ENCODE data around the gene KANTR. TPM values are rescaled to one million over a fixed set of nuclear protein-coding genes. Genes with fewer than 3 reads are reported as not detected.

The KANTR gene
- total RNA-seq, 1 experiment from 2014 or later = 25.3 TPM

DNA sequence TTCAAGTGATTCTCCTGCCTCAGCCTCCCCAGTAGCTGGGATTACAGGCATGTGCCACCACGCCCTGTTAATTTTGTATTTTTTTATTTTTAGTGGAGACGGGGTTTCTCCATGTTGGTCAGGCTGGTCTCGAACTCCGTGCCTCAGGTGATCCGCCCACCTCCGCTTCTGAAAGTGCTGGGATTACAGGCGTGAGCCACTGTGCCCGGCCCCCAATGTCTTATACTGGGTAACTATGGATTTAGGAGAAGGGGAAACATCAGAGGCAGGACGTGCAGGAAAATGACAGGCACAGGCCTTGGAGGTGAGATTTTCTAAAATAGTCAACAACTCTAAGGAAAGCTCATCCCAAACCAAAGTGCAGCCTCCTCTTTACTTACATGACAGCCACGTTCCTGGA lies 22.9 kb upstream of the KANTR start:
- Histone ChIP-seq H2AFZ (no peak overlapping the region), H4K20me1 (ENCODE audit: insufficient read depth) (no peaks in the 10 kb centered on the region), H3K79me2 (ENCODE audit: low read depth) (no peaks in the 10 kb centered on the region), H3K36me3 (ENCODE audit: low read depth) (no peaks in the 10 kb centered on the region), H3K9me3 (ENCODE audit: insufficient read depth, low read depth) (no peaks in the 10 kb centered on the region), H3K9me2 (ENCODE audit: insufficient read depth) (no peaks in the 10 kb centered on the region), H3K27ac (no peak overlapping the region), H3K27me3 (ENCODE audit: insufficient read depth, low read depth) (no peaks in the 10 kb centered on the region), H3K4me2 (no peak overlapping the region), H3K4me1 (replicated peaks; ENCODE audit: insufficient read depth) (no peaks in the 10 kb centered on the region), H3F3A (ENCODE audit: insufficient read depth, low read depth) (no peaks in the 10 kb centered on the region), H3K4me3 (no peak overlapping the region)
- ChIA-PET CTCF (interaction anchor here (0.7 kb wide), 1 partner anchor 11 kb away, joined by 3 read pairs; the partner anchor contains the start of gene TSPYL2), POLR2A (ENCODE audit: unreplicated experiment) (no interaction called here)
- intact Hi-C loops (cut with micrococcal nuclease; ENCODE audit: unreplicated experiment) = loop anchor here (1.0 kb wide), 1 partner anchor 18 kb away; no protein-coding TSS in a partner anchor
- DNase-seq = no peak
- no peak for TF ChIP-seq EZH2 (IDR thresholded peaks at IDR 0.05; ENCODE audit: low read depth)
- no peak for TF ChIP-seq CTCF (conservative IDR thresholded peaks at IDR 0.05)
- BruUV-seq (replicated peaks) = no TSS peak

GRCh38 chrX:53071604-53072417 lies 22.1 kb upstream of the KANTR start:
- peak in 1 of 2 experiments; percentile 64 for DNase-seq
- Histone ChIP-seq H3K27me3 (ENCODE audit: insufficient read depth, low read depth) (no peaks in the 10 kb centered on the region), H3K4me3 (peak overlapping the region; percentile 49; the same call in 1 of the 2 replicates), H3K4me1 (replicated peaks; ENCODE audit: insufficient read depth) (no peaks in the 10 kb centered on the region), H2AFZ (peak overlapping the region; percentile 64; the same call in 1 of the 2 replicates), H3F3A (ENCODE audit: insufficient read depth, low read depth) (no peaks in the 10 kb centered on the region), H3K36me3 (ENCODE audit: low read depth) (no peaks in the 10 kb centered on the region), H3K9me2 (ENCODE audit: insufficient read depth) (no peaks in the 10 kb centered on the region), H3K9me3 (ENCODE audit: insufficient read depth, low read depth) (no peaks in the 10 kb centered on the region), H3K27ac (no peak overlapping the region), H4K20me1 (ENCODE audit: insufficient read depth) (no peaks in the 10 kb centered on the region), H3K79me2 (ENCODE audit: low read depth) (no peaks in the 10 kb centered on the region), H3K4me2 (peak overlapping the region; percentile 64)
- POLR2A ChIA-PET (ENCODE audit: unreplicated experiment) = interaction anchor here (0.7 kb wide), 1 partner anchor 193 kb away, joined by 11 read pairs; no protein-coding TSS in a partner anchor
- CTCF ChIA-PET = interaction anchor here (0.6 to 0.7 kb wide), 3 partner anchors 24 to 1005 kb away, joined by 3 to 4 read pairs (median 4); no protein-coding TSS in a partner anchor
- TF ChIP-seq CTCF (conservative IDR thresholded peaks at IDR 0.05) (peak; percentile 60), EZH2 (IDR thresholded peaks at IDR 0.05; ENCODE audit: low read depth) (no peak)
- BruUV-seq (replicated peaks) = no TSS peak
- intact Hi-C loops (cut with micrococcal nuclease; ENCODE audit: unreplicated experiment) = loop anchor here (1.0 kb wide), 1 partner anchor 17 kb away; no protein-coding TSS in a partner anchor

- POLR2A ChIA-PET (ENCODE audit: unreplicated experiment) = interaction anchor here (0.7 kb wide), 1 partner anchor 192 kb away, joined by 11 read pairs; no protein-coding TSS in a partner anchor
Observed at GRCh38 chrX:53072418-53073114, 21.4 kb upstream of the KANTR start.

More at GRCh38 chrX:53072418-53073114, 21.4 kb upstream of the KANTR start:
- Histone ChIP-seq H3K4me3 (peak overlapping the region; percentile 49; the same call in 1 of the 2 replicates), H3K9me2 (ENCODE audit: insufficient read depth) (no peaks in the 10 kb centered on the region), H3K79me2 (ENCODE audit: low read depth) (no peaks in the 10 kb centered on the region), H3K4me1 (replicated peaks; ENCODE audit: insufficient read depth) (no peaks in the 10 kb centered on the region), H3K27me3 (ENCODE audit: insufficient read depth, low read depth) (no peaks in the 10 kb centered on the region), H3K27ac (no peak overlapping the region), H4K20me1 (ENCODE audit: insufficient read depth) (no peaks in the 10 kb centered on the region), H2AFZ (0 out of 2 replicates have a peak overlapping the region, but pooled peaks have one; percentile 64), H3K4me2 (peak overlapping the region; percentile 64; the same call in 1 of the 2 replicates), H3F3A (ENCODE audit: insufficient read depth, low read depth) (no peaks in the 10 kb centered on the region), H3K9me3 (ENCODE audit: insufficient read depth, low read depth) (no peaks in the 10 kb centered on the region), H3K36me3 (ENCODE audit: low read depth) (no peaks in the 10 kb centered on the region)
- CTCF ChIA-PET = interaction anchor here (0.6 to 0.7 kb wide), 3 partner anchors 25 to 1005 kb away, joined by 3 to 4 read pairs (median 4); no protein-coding TSS in a partner anchor
- TF ChIP-seq EZH2 (IDR thresholded peaks at IDR 0.05; ENCODE audit: low read depth) (no peak), CTCF (conservative IDR thresholded peaks at IDR 0.05) (no peak)
- no peak for DNase-seq
- intact Hi-C loops (cut with micrococcal nuclease; ENCODE audit: unreplicated experiment) = no loop called here
- BruUV-seq (replicated peaks) = no TSS peak

Measured in PC-9 (cell line).